Erythroblast (primary cell): ENCODE measurements around the gene RBM28.

Experiments used
- GATA1 ChIP-seq: IDR thresholded peaks from 2 replicates; pipeline ENCODE4 v1.6.1; 2011; ENCODE audit warnings: low read depth, mild to moderate bottlenecking, control low read depth, low read length, moderate library complexity
- POLR2A ChIP-seq: IDR thresholded peaks from 2 replicates; pipeline ENCODE4 v1.6.1; 2011; ENCODE audit warnings: mild to moderate bottlenecking, low read length

DNA sequence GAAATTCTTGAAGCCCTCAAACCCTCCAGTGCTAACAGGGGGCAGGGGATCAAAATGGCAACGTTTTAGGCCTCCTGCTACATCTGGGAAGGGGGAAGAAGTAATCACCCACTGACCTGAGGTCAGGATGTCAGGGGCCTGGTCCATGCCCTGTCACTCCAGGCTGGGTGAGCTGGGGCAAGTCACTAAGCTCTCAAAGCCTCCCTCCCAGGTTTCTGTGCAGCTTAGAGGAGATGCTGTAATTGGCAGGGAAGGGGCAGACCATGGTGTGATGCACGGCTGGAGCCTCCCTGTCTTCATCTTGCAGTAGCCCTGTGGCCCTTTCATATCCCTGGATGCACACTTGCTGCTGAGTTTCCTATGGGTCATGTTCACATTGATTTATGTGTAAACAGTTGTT is 75.5 kb downstream of the RBM28 start:
- TF ChIP-seq POLR2A (no peak), GATA1 (no peak)
